OCI-LY3 (cell line): Measurements from ENCODE around the gene ZSWIM8.

Experiments used
- H2AFZ ChIP-seq: fragments of 200-600, 300-600 bp; shearing (Covaris generic); 2 replicates; pipeline ENCODE4 v1.6.0; 2014; ENCODE audit warnings: antibody characterized with exemption, low read depth, low read length
- H3K27ac ChIP-seq: fragments of 200-600, 300-600 bp; sonication (generic); 2 replicates; pipeline ENCODE4 v1.5.1; 2014; ENCODE audit warnings: mild to moderate bottlenecking, low read length, moderate library complexity, mixed read lengths
- H3K27me3 ChIP-seq: fragments of 200-600, 300-600 bp; sonication (generic); 2 replicates; pipeline ENCODE4 v1.6.1; 2014; ENCODE audit warnings: low read depth, low read length, mixed read lengths
- H3K36me3 ChIP-seq: fragments of 200-600, 300-600 bp; sonication (generic); replicated peaks from 2 replicates; pipeline ENCODE3; 2014; ENCODE audit warnings: low read depth, low read length, mixed read lengths
- H3K4me1 ChIP-seq: fragments of 300-600, 200-600 bp; sonication (generic); 2 replicates; pipeline ENCODE4 v1.6.1; 2014; ENCODE audit warnings: low read length, mixed read lengths
- H3K4me2 ChIP-seq: fragments of 200-600, 300-600 bp; sonication (generic); 2 replicates; pipeline ENCODE4 v1.6.1; 2014; ENCODE audit warnings: low read length, mixed read lengths
- H3K4me3 ChIP-seq: fragments of 300-600, 200-600 bp; sonication (generic); 2 replicates; pipeline ENCODE4 v1.5.1; 2014; ENCODE audit warnings: antibody characterized with exemption, mild to moderate bottlenecking, low read length, moderate library complexity
- H3K79me2 ChIP-seq: fragments of 300-600, 200-600 bp; shearing (Covaris generic); 2 replicates; pipeline ENCODE4 v1.6.1; 2014; ENCODE audit warnings: mild to moderate bottlenecking, low read length, mixed read lengths
- H3K9ac ChIP-seq: fragments of 300-600, 200-600 bp; shearing (Covaris generic); 2 replicates; pipeline ENCODE4 v1.6.0; 2014; ENCODE audit warnings: mild to moderate bottlenecking, low read length, moderate library complexity
- H3K9me3 ChIP-seq: fragments of 200-600, 300-600 bp; shearing (Covaris generic); 2 replicates; pipeline ENCODE4 v1.6.1; 2014; ENCODE audit warnings: low read length, mixed read lengths; ENCODE audit not compliant: insufficient read depth
- H4K20me1 ChIP-seq: fragments of 200-600, 300-600 bp; sonication (generic); 2 replicates; pipeline ENCODE4 v1.6.1; 2016; ENCODE audit warnings: low read length, mixed read lengths; ENCODE audit not compliant: insufficient read depth
- CTCF ChIP-seq: fragments of 200-600, 300-600 bp; sonication (generic); IDR thresholded peaks from 2 replicates; pipeline ENCODE4 v1.5.1; 2014; ENCODE audit warnings: antibody characterized with exemption, low read length, low read depth
- EZH2phosphoT487 ChIP-seq: fragments of 200-600 bp; shearing (Covaris generic); IDR thresholded peaks from 2 replicates; pipeline ENCODE4 v1.6.1; 2018; ENCODE audit warnings: antibody characterized with exemption, mixed run types, low read depth

ZSWIM8 gene

DNA sequence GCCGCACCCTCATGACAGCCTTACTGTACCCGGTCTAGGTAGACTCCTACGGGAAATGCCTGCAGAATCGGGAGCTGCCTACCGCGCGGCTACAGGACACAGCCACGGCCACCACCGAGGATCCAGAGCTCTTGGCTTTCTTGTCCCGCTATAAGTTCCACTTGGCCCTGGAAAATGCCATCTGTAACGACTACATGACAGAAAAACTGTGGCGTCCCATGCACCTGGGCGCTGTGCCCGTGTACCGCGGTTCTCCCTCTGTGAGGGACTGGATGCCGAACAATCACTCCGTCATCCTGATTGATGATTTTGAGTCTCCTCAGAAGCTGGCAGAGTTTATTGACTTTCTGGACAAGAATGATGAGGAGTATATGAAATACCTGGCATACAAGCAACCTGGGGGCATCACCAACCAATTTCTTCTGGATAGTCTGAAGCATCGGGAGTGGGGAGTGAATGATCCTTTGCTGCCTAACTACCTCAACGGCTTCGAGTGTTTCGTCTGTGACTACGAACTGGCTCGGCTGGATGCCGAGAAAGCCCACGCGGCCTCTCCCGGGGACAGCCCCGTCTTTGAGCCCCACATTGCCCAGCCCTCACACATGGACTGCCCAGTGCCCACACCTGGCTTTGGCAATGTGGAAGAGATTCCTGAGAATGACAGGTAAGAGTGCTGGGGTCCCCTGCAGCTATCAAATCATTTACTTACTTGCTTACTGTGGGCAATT lies 12.1 kb upstream of the ZSWIM8 start:
- Histone ChIP-seq H4K20me1 (0 out of 2 replicates have a peak, but pooled peaks cover 7% of the 10 kb centered on the region), H3K4me3 (peak overlapping the region; percentile 90), H3K9ac (peak overlapping the region; percentile 78), H3K9me3 (no peaks in the 10 kb centered on the region), H2AFZ (no peak overlapping the region), H3K27me3 (no peaks in the 10 kb centered on the region), H3K79me2 (peaks cover 46% of the 10 kb centered on the region), H3K27ac (peak overlapping the region; percentile 81), H3K4me2 (peak overlapping the region; percentile 89), H3K4me1 (peaks cover 27% of the 10 kb centered on the region), H3K36me3 (peaks cover 42% of the 10 kb centered on the region)
- TF ChIP-seq CTCF, result no peak
- no peak for TF ChIP-seq EZH2phosphoT487

DNA sequence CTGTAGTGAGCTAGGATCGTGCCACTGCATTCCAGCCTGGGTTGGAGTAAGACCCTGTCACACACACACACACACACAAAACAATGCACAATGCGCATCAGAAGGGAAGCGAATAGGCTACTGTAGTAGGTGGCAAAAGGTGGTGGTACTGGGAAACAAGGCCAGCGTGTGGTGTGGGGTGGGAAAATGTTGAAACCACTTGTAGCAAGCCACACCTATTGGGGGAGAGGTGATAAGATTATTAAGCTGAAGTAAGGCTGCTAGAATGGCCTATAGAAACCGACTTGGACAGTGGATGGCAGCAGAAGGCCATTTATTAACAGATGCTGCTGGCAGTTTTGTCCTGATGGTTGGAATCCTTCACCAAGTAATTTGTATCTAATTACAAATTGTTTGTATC lies 10.8 kb upstream of the ZSWIM8 start:
- peaks cover 16% of the 10 kb centered on the region for H3K4me1 ChIP-seq
- H3K36me3 ChIP-seq, result peaks cover 35% of the 10 kb centered on the region
- H3K27ac ChIP-seq, result no peak overlapping the region
- H3K27me3 ChIP-seq, result no peaks in the 10 kb centered on the region
- H3K9ac ChIP-seq, result peak overlapping the region; percentile 44
- H3K9me3 ChIP-seq, result no peaks in the 10 kb centered on the region
- peaks cover 48% of the 10 kb centered on the region for H3K79me2 ChIP-seq
- peak overlapping the region; percentile 89 for H3K4me2 ChIP-seq
- no peak overlapping the region for H2AFZ ChIP-seq
- no peak for TF ChIP-seq EZH2phosphoT487
- TF ChIP-seq CTCF, result no peak
- H4K20me1 ChIP-seq, result 0 out of 2 replicates have a peak, but pooled peaks cover 7% of the 10 kb centered on the region
- H3K4me3 ChIP-seq, result peak overlapping the region; percentile 90

- peaks cover 19% of the 10 kb centered on the region for H3K36me3 ChIP-seq
- no peak overlapping the region for H3K4me3 ChIP-seq
- no peaks in the 10 kb centered on the region for H3K27me3 ChIP-seq
- TF ChIP-seq EZH2phosphoT487 (no peak), CTCF (no peak)
- H3K4me1 ChIP-seq, result peaks cover 30% of the 10 kb centered on the region
- peaks cover 75% of the 10 kb centered on the region for H3K79me2 ChIP-seq
- 0 out of 2 replicates have a peak, but pooled peaks cover 7% of the 10 kb centered on the region for H4K20me1 ChIP-seq
- H2AFZ ChIP-seq, result no peak overlapping the region
- H3K27ac ChIP-seq, result no peak overlapping the region
- H3K9ac ChIP-seq, result no peak overlapping the region
- no peaks in the 10 kb centered on the region for H3K9me3 ChIP-seq
- H3K4me2 ChIP-seq, result no peak overlapping the region
Measured at GRCh38 chr10:73779018-73779417, 6.4 kb upstream of the ZSWIM8 start.

DNA sequence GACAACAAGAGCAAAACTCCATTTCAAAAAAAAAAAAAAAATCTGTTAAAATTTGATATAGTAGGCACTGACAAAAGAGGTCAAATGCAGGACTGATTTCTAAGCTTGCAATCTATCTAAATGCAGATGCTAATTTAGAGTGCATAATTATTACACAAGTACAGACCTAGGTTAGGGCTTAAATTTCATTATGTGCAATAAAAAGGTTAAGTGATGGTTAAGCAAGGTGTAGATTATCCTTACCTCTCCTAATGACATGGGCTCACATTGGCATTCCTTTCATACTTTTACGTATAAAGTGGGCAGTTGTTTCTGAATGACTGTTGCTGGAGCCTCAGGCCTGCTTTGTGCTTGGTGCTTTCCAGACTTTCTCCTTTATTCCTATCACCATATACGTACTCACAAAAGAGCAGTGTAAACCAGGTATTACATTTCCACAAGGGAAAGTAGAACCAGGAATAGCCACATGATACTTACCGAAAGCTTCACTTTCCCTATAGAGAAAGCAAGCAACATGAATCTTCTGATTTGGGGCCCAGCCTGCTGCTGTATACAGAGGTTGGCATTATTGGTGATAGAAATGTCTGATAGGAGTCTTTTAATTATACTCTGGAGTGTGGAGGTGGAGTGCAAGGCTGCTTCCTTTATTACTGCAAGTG lies 5.7 kb upstream of the ZSWIM8 start:
- H3K27ac ChIP-seq, result no peak overlapping the region
- no peak overlapping the region for H3K9ac ChIP-seq
- H3K4me2 ChIP-seq, result no peak overlapping the region
- peaks cover 75% of the 10 kb centered on the region for H3K79me2 ChIP-seq
- H3K27me3 ChIP-seq, result no peaks in the 10 kb centered on the region
- H3K4me1 ChIP-seq, result peaks cover 29% of the 10 kb centered on the region
- H3K36me3 ChIP-seq, result peaks cover 18% of the 10 kb centered on the region
- no peak overlapping the region for H2AFZ ChIP-seq
- TF ChIP-seq EZH2phosphoT487 (no peak), CTCF (no peak)
- H4K20me1 ChIP-seq, result 0 out of 2 replicates have a peak, but pooled peaks cover 7% of the 10 kb centered on the region
- H3K4me3 ChIP-seq, result no peak overlapping the region
- H3K9me3 ChIP-seq, result no peaks in the 10 kb centered on the region
